ENCODE measurements around the gene WNT10A. TPM values are rescaled to one million over a fixed set of nuclear protein-coding genes. Genes with fewer than 3 reads are reported as not detected.

The WNT10A gene
- total and polyA plus RNA-seq, 2 of the 8 experiments (the other 6 are each of a cell fraction or from before 2014, with no cell fraction given), result 0.05 TPM; not detected in 1

- no peak overlapping the region for H3K27ac ChIP-seq (ENCODE audit: low read depth, low read length)
- 9% methylated on average over 42 of the region's 47 CpGs; no CpG with 5 or more reads in 1 of the 2 experiments for WGBS, 2 experiments (ENCODE audit: extremely low coverage in 1 of 2, insufficient coverage in 1 of 2, insufficient read length in 1 of 2, insufficient replicate concordance in 2 of 2, low coverage in 1 of 2, low lambda C conversion rate in 2 of 2, missing lambda C conversion rate in 1 of 2)
- H3K23ac ChIP-seq (ENCODE audit: insufficient read length), result no peak overlapping the region
- H3K4ac ChIP-seq (replicated peaks; ENCODE audit: insufficient read length, low read depth, low read length), result no peak overlapping the region
- H2BK12ac ChIP-seq (ENCODE audit: low read depth, low read length), result no peak overlapping the region
- no peaks in the 10 kb centered on the region for H3K79me2 ChIP-seq (ENCODE audit: control insufficient read depth in 1 of 2, insufficient read depth in 2 of 2, low read length in 2 of 2)
- no peak overlapping the region for H3K9ac ChIP-seq (replicated peaks in 1 of 4; ENCODE audit: extremely low read depth in 1 of 4, low read depth in 3 of 4, low read length in 3 of 4)
- H2BK5ac ChIP-seq (ENCODE audit: low read depth, low read length), result no peak overlapping the region
- H4K20me1 ChIP-seq (replicated peaks in 1 of 2; ENCODE audit: control insufficient read depth in 1 of 2, insufficient read depth in 2 of 2, low read length in 2 of 2), result peaks cover 11 to 17% of the 10 kb centered on the region in 2 experiments
- H3K56ac ChIP-seq (replicated peaks; ENCODE audit: insufficient read length, low read depth, low read length), result no peak overlapping the region
- H3K4me3 ChIP-seq (ENCODE audit: extremely low read depth in 1 of 4, insufficient read depth in 2 of 4, low read depth in 3 of 4, low read length in 4 of 4), result peak overlapping the region in 3 of 4 experiments; percentile 4 to 53 (median 5); a peak in 4 of 8 replicates
- DNase-seq (ENCODE audit: low read depth in 1 of 2, low spot score in 2 of 2) (peak in 1 of 2 experiments; percentile 62), FAIRE-seq (no peak)
- peaks cover 11 to 39% (median 21%) of the 10 kb centered on the region in 4 experiments for H3K4me1 ChIP-seq (replicated peaks in 1 of 4; ENCODE audit: control insufficient read depth in 3 of 4, insufficient read depth in 4 of 4, low read length in 3 of 4)
- H3K4me2 ChIP-seq (ENCODE audit: insufficient read depth in 1 of 2, low read depth in 2 of 2, low read length in 2 of 2), result peak overlapping the region; percentile 61 to 72
- H3K23me2 ChIP-seq (ENCODE audit: low read depth, low read length), result peaks cover 5% of the 10 kb centered on the region; the same call in 1 of the 2 replicates
- CTCF ChIA-PET (ENCODE audit: partially characterized antibody), result interaction anchor here (0.8 to 7.4 kb wide), 12 partner anchors 8 to 635 kb away, joined by 3 to 83 read pairs (median 4); no protein-coding TSS in a partner anchor
- POLR2A ChIA-PET (ENCODE audit: partially characterized antibody), result interaction anchor here (1.3 to 2.1 kb wide), 4 partner anchors 12 to 20 kb away, joined by 3 to 4 read pairs (median 3); no protein-coding TSS in a partner anchor
- no peak overlapping the region for H2AFZ ChIP-seq (ENCODE audit: low read length)
- no peak overlapping the region for H2BK20ac ChIP-seq (ENCODE audit: low read length)
- no peak overlapping the region; the same call in 1 of the 2 replicates for H4K8ac ChIP-seq (ENCODE audit: extremely low read depth, insufficient read depth, low read length)
- no peak overlapping the region for H3K14ac ChIP-seq (ENCODE audit: insufficient read length)
- peaks cover 0 to 2% (median 0%) of the 10 kb centered on the region in 4 experiments; a peak in 1 of 8 replicates for H3K36me3 ChIP-seq (ENCODE audit: control insufficient read depth in 2 of 4, insufficient read depth in 4 of 4, low read length in 3 of 4)
- no peak overlapping the region for H4K5ac ChIP-seq (ENCODE audit: insufficient read length, low read depth, low read length)
- H3K18ac ChIP-seq (ENCODE audit: extremely low read depth, low read length), result no peak overlapping the region; the same call in 1 of the 2 replicates
- no peak overlapping the region for H2AK5ac ChIP-seq (ENCODE audit: low read depth, low read length)
- no peak overlapping the region for H4K91ac ChIP-seq (replicated peaks; ENCODE audit: insufficient read length, low read length)
- peaks cover 75 to 98% (median 95%) of the 10 kb centered on the region in 4 experiments for H3K27me3 ChIP-seq (replicated peaks in 1 of 4; ENCODE audit: control insufficient read depth in 3 of 4, extremely low read depth in 1 of 4, insufficient read depth in 3 of 4, low read length in 3 of 4)
- no peaks in the 10 kb centered on the region for H3K9me3 ChIP-seq (ENCODE audit: insufficient read depth in 2 of 2, low read depth in 1 of 2, low read length in 1 of 2)
- peak overlapping the region; percentile 40; the same call in 1 of the 2 replicates for H2BK15ac ChIP-seq (ENCODE audit: low read length)
- H3K79me1 ChIP-seq (ENCODE audit: low read depth, low read length), result no peaks in the 10 kb centered on the region
- no peak overlapping the region for H2BK120ac ChIP-seq (replicated peaks; ENCODE audit: low read depth, low read length)
- TF ChIP-seq, protein P1, sequence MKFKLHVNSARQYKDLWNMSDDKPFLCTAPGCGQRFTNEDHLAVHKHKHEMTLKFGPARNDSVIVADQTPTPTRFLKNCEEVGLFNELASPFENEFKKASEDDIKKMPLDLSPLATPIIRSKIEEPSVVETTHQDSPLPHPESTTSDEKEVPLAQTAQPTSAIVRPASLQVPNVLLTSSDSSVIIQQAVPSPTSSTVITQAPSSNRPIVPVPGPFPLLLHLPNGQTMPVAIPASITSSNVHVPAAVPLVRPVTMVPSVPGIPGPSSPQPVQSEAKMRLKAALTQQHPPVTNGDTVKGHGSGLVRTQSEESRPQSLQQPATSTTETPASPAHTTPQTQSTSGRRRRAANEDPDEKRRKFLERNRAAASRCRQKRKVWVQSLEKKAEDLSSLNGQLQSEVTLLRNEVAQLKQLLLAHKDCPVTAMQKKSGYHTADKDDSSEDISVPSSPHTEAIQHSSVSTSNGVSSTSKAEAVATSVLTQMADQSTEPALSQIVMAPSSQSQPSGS (IDR thresholded peaks at IDR 0.05; ENCODE audit: low read length), result no peak
- TF ChIP-seq GABPA (IDR thresholded peaks at IDR 0.05; ENCODE audit: borderline replicate concordance, insufficient read depth, low read length) (no peak), TAF1 (IDR thresholded peaks at IDR 0.05; ENCODE audit: low read depth, low read length) (no peak), EGR1 (IDR thresholded peaks at IDR 0.05; ENCODE audit: borderline replicate concordance, low read depth, low read length) (no peak), YY1 (IDR thresholded peaks at IDR 0.05; ENCODE audit: low read depth, low read length) (no peak), EZH2 (IDR thresholded peaks at IDR 0.05; ENCODE audit: low read depth, low read length, severe bottlenecking) (peak; percentile 85), RBBP5 (IDR thresholded peaks at IDR 0.05; ENCODE audit: borderline replicate concordance, low read depth, low read length) (no peak), SUZ12 (IDR thresholded peaks at IDR 0.05; ENCODE audit: low read length) (peak; percentile 95), RFX5 (IDR thresholded peaks at IDR 0.05; ENCODE audit: borderline replicate concordance, low read depth, low read length) (no peak)
Measured at GRCh38 chr2:218859988-218860831, 20.4 kb upstream of the WNT10A start.

All from H1 (cell line).